HG03457 (cell line): ENCODE measurements around the gene WDR82.
A peak's percentile ranks its signal among the peaks of the same experiment; 100 is the strongest.

Experiments
- ATAC-seq: cut with Tn5 transposase; IDR thresholded peaks from one replicate; pipeline ENCODE4 v1.9.1; 2021; ENCODE audit warnings: moderate number of reproducible peaks; ENCODE audit not compliant: unreplicated experiment

Gene WDR82

GRCh38 chr3:52227117-52227516, 51.3 kb downstream of the WDR82 start:
- ATAC-seq: no peak

DNA sequence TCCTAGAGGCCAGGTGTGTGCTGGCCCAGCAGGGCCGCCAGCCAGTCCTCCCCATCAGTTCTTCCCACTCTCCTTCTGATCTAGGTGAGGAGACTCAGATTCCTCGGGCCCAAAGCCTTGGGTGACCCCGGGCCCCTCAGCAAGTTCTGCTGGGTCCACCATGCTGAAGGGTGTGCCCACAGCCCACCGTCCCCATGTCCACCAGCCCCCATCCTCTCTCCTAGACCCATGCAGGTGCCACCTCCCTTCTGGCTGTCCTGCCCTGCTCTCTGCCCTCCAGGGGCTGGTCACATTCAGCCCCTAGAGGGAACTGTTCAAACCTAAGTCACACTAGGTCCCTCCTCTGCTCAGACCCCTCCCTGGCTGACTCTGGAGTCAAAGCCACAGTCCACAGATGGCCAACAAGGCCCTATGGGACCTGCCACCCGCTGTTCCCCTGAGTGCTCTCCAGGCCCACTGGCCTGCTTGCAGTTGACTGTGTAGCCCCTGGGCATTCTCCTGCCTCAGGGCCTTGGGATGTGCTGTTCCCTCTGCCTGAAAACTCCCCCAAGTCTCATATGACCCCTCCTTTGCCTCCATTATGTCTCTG, 52.1 kb downstream of the WDR82 start:
- no peak for ATAC-seq

GRCh38 chr3:52225452-52226228, 52.8 kb downstream of the WDR82 start, which contains the start of gene TLR9:
Gene TLR9 (minus strand): TSS chr3:52225645. CDS start chr3:52225529, 116 bp downstream.
- ATAC-seq: peak; percentile 69

DNA sequence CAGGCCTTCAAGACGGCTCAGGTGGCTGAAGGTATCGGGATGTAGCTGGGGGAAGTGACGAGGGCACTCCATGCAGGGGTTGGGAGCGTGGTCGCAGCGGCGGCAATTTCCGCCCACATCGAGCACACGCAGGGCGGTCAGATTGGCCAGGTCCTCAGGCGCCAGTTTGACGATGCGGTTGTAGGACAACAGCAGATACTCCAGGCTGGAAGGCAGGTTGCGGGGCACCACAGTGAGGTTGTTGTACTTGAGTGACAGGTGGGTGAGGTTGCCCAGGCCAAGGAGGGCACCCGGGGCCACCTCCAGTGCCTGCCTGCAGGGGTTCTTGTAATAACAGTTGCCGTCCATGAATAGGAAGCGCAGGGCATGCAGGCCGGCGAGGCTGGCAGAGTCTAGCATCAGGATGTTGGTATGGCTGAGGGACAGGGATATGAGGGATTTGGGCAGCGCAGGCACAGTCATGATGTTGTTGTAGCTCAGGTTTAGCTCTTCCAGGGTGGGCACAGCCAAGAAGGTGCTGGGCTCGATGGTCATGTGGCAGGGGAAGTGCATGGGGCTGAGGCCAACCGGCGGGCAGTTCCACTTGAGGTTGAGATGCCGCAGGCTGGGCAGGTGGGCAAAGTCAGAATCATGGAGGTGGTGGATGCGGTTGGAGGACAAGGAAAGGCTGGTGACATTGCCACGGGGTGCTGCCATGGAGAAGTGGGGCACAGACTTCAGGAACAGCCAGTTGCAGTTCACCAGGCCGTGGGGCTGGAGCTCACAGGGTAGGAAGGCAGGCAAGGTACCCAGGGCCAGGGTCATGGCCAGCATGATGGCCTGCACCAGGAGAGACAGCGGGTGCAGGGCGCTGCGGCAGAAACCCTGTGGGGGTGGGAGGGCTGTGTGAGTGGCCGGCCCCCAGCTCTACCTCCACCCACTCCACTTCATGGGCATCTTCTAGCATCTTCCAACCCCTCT, 54.7 kb downstream of the WDR82 start:
- ATAC-seq: no peak

DNA sequence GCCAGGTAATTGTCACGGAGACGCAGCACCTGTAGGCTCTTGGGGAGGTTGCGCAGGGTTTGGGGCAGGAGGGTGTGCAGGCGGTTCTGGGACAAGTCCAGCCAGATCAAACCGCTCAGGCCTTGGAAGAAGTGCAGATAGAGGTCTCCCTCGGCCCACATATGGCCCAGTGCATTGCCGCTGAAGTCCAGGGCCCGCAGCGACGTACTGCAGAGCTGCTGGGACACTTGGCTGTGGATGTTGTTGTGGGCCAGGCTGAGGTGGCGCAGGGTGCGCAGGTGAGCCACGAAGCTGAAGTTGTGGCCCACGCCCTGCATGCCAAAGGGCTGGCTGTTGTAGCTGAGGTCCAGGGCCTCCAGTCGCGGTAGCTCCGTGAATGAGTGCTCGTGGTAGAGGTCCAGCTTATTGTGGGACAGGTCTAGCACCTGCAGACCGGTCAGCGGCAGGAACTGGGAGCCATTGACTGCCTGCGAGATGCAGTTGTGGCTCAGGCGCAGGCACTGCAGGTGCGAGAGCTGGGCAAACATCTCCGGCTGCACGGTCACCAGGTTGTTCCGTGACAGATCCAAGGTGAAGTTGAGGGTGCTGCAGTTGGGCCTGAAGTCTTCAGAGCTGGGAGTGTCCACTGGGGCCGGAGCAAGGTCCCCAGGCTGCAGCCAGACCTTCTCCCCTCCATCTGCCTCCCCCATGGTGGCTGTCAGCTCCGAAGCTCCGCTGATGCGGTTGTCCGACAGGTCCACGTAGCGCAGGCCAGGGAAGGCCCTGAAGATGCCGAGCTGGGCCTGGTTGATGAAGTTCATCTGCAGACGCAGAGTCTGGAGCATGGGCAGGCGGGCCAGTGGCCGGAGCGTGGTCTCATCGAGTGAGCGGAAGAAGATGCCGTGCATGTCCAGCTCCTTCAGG, 55.9 kb downstream of the WDR82 start:
- no peak for ATAC-seq

- ATAC-seq: no peak
Observed at GRCh38 chr3:52221563-52222318, 56.7 kb downstream of the WDR82 start.

- no peak for ATAC-seq
Observed at GRCh38 chr3:52221141-52221562, 57.3 kb downstream of the WDR82 start.

GRCh38 chr3:52220380-52221026, 57.9 kb downstream of the WDR82 start:
- no peak for ATAC-seq

DNA sequence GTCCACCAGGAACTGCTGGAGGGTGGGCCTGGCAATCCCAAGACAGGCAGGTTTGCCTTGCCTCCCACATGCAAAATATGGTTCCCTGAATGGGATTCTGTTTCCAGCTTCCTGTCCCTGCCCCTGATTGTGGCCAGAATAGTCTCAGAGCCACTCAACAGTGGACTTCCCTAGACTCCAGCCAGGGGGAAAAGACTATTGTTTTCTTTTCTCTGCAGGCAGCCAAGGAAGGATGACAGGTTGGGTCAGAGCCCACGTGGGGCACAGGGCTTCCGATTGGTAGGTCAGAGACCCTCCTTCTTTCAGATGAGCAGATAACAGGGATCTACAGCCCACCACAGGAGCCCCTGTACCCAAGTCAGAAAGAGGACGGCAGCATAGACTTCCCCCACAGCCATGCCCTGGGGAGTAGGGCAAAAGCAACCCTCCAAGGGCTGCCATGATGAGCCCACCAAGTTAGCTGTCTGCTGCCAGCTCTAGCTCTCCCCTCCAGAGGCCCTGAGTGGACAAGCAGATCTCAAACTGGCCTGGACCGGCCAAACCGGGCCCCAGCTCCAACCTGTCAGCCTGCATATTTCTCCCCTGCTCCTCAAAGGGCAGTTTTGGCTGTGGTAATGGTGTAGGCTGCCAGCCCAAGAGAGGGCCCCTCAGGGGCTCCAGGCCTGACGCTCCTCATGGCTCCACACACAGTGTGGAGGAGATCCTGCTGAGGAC, 59.4 kb downstream of the WDR82 start:
- no peak for ATAC-seq

DNA sequence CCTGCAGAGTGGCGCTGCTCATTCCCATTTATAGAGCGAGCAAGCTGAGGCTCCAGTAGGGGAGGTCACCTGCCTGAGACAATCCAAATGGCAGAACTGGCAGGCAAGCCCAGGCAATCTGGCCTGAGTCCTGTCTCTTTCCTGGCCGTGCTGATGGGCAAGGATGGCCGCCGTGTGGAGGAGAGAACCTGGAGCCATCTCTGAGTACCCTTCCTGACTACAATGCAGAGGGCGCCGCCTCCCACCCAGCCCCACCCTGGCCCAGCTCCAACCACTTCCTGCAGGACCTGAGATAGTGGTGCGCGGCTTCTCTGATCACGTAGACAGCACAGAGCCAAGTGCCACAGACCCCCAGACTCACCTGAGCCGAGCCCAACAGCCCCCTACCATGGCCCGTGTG, 60.0 kb downstream of the WDR82 start:
- ATAC-seq: no peak

- ATAC-seq: no peak
Observed at GRCh38 chr3:52218026-52218425, 60.4 kb downstream of the WDR82 start.

- no peak for ATAC-seq
Observed at GRCh38 chr3:52217409-52217805, 61.0 kb downstream of the WDR82 start.

GRCh38 chr3:52216585-52217408, 61.7 kb downstream of the WDR82 start:
- no peak for ATAC-seq

DNA sequence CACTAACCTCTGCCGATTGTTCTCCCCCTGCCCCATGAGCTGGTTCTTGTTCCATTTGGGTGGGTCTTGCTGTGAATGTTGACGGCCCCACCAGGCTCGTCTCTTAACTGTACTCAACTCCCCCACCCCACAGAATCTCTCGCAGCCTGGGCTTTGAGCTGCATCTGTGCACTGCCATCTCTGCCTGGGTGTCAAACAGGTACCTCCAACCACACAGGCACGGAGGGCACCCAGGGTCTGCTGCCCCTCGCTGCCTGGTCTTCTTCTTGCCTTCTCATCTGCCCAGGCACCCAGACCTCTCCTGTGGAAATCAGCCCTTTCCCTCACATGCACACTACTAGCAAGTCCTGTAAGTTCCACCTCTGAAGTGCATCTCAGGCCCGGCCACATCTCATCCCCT, 63.1 kb downstream of the WDR82 start:
- ATAC-seq: no peak

- ATAC-seq: no peak
Observed at GRCh38 chr3:52213901-52214300, 64.5 kb downstream of the WDR82 start.

GRCh38 chr3:52213005-52213404, 65.4 kb downstream of the WDR82 start:
- ATAC-seq: no peak

- ATAC-seq: no peak
Observed at GRCh38 chr3:52211268-52211891, 67.1 kb downstream of the WDR82 start.
